ENCODE data around the gene TPCN2.

DNA sequence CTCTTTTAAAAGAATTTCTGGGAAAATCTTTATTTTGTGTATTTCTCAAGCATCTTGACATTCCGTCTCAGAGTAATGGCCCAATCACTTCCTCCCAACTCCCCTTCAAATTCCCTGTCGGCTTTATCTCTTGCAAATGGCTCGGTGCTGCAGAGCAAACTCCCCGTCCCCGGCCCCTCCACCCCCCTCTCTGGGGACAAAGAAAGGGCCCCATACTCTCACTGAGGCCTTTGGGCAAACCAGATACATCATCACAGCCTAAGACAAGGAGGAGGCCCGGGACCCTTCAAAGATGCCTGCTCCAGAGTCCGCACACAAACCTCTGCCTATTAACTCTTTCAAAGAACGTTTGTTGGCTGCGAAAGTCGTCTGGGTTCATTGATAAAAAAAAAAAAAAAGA, 103.1 kb downstream of the TPCN2 start:
- TF ChIP-seq EZH2 (IDR thresholded peaks at IDR 0.05; ENCODE audit: insufficient read depth, low read length) (no peak), CTCF (IDR thresholded peaks at IDR 0.05; ENCODE audit: insufficient read depth, low read depth, low read length) (no peak)
